WTC11 (cell line): ENCODE results near the gene SLC14A1. TPM values are rescaled to one million over a fixed set of nuclear protein-coding genes. Genes with fewer than 3 reads are reported as not detected.

ENCODE experiments used
- ATAC-seq: fragments of 200-7000 bp; cut with Tn5 transposase; 2 replicates; pipeline ENCODE4 v1.10.0; 2021; ENCODE audit warnings: mild to moderate bottlenecking, moderate library complexity
- CTCF ChIA-PET: fragments of 300-600 bp; sonication (Branson Sonifier 250); formaldehyde crosslinking; loops from one replicate; lab custom pipeline; 2021; ENCODE audit warnings: antibody characterized with exemption; lab: Charles Lee
- POLR2A ChIA-PET: fragments of 350-600 bp; sonication (Branson Sonifier 250); formaldehyde crosslinking; loops from one replicate; lab custom pipeline; 2021; ENCODE audit warnings: antibody characterized with exemption; lab: Charles Lee
- DNase-seq: peaks from one replicate; pipeline ENCODE4 v3.0.0; 2021; ENCODE audit warnings: low spot score
- H3K27ac Mint-ChIP-seq: 2 replicates; pipeline ENCODE4 v1.8.0; 2021; ENCODE audit warnings: mixed read lengths
- H3K27me3 Mint-ChIP-seq: 2 replicates; pipeline ENCODE4 v1.8.0; 2021; ENCODE audit warnings: low read depth, mild to moderate bottlenecking, moderate library complexity, mixed read lengths
- H3K36me3 Mint-ChIP-seq: 2 replicates; pipeline ENCODE4 v1.8.0; 2021; ENCODE audit warnings: mixed read lengths
- H3K4me1 Mint-ChIP-seq: 2 replicates; pipeline ENCODE4 v1.8.0; 2022; ENCODE audit warnings: mixed read lengths
- H3K4me3 Mint-ChIP-seq: 2 replicates; pipeline ENCODE4 v1.8.0; 2021; ENCODE audit warnings: mild to moderate bottlenecking, moderate library complexity, mixed read lengths
- H3K9me3 Mint-ChIP-seq: 2 replicates; pipeline ENCODE4 v1.8.0; 2021; ENCODE audit warnings: mixed read lengths
- ELF4 ChIP-seq: sonication (generic); formaldehyde crosslinking; IDR thresholded peaks from 2 replicates; pipeline ENCODE4 v1.8.1; 2022; ENCODE audit warnings: low read depth, mild to moderate bottlenecking, moderate library complexity, missing genetic modification reagents
- FOXK1 ChIP-seq: sonication (generic); formaldehyde crosslinking; IDR thresholded peaks from 2 replicates; pipeline ENCODE4 v1.8.0; 2022; ENCODE audit warnings: mild to moderate bottlenecking, moderate library complexity, missing genetic modification reagents
- GTF2I ChIP-seq: fragments of 250-450 bp; sonication (Bioruptor Pico); conservative IDR thresholded peaks from 2 replicates; pipeline ENCODE4 v1.4.0; 2021; ENCODE audit warnings: mild to moderate bottlenecking
- JAZF1 ChIP-seq: fragments of 250-450 bp; sonication (Bioruptor Pico); IDR thresholded peaks from 2 replicates; pipeline ENCODE4 v1.9.0; 2021; ENCODE audit warnings: moderate library complexity, mild to moderate bottlenecking, inconsistent platforms
- JUN ChIP-seq: sonication (generic); formaldehyde crosslinking; IDR thresholded peaks from 2 replicates; pipeline ENCODE4 v1.8.0; 2023; ENCODE audit warnings: mild to moderate bottlenecking, missing genetic modification reagents
- MXD4 ChIP-seq: fragments of 250-450 bp; sonication (Bioruptor Pico); IDR thresholded peaks from 2 replicates; pipeline ENCODE4 v1.8.0; 2021; ENCODE audit warnings: mild to moderate bottlenecking, moderate library complexity, borderline replicate concordance
- MYBL2 ChIP-seq: sonication (generic); formaldehyde crosslinking; IDR thresholded peaks from 2 replicates; pipeline ENCODE4 v1.8.1; 2023; ENCODE audit warnings: mild to moderate bottlenecking, moderate library complexity, missing genetic modification reagents
- NFE2L1 ChIP-seq: sonication (generic); formaldehyde crosslinking; IDR thresholded peaks from 2 replicates; pipeline ENCODE4 v1.8.1; 2023; ENCODE audit warnings: missing genetic modification reagents
- NR1H2 ChIP-seq: sonication (generic); formaldehyde crosslinking; IDR thresholded peaks from 2 replicates; pipeline ENCODE4 v1.9.0; 2021; ENCODE audit warnings: mild to moderate bottlenecking, moderate library complexity, missing genetic modification reagents
- NR3C1 ChIP-seq: sonication (generic); formaldehyde crosslinking; conservative IDR thresholded peaks from 2 replicates; pipeline ENCODE4 v1.8.1; 2023; ENCODE audit warnings: low read depth, mild to moderate bottlenecking, missing genetic modification reagents
- PRRX2 ChIP-seq: fragments of 250-450 bp; sonication (Bioruptor Pico); IDR thresholded peaks from 2 replicates; pipeline ENCODE4 v1.8.0; 2021; ENCODE audit warnings: mild to moderate bottlenecking
- SMAD3 ChIP-seq: sonication (generic); formaldehyde crosslinking; IDR thresholded peaks from 2 replicates; pipeline ENCODE4 v1.8.0; 2022; ENCODE audit warnings: missing genetic modification reagents, mild to moderate bottlenecking, borderline replicate concordance
- SMAD4 ChIP-seq: sonication (generic); formaldehyde crosslinking; IDR thresholded peaks from 2 replicates; pipeline ENCODE4 v1.8.0; 2022; ENCODE audit warnings: mild to moderate bottlenecking, missing genetic modification reagents
- total RNA-seq: library from RNA; stranded (reverse); gene quantifications from 3 replicates; pipeline ENCODE4 v1.2.3, GENCODE V29; 2021
- TF ChIP-seq, protein P1 (sequence below): fragments of 250-450 bp; sonication (Bioruptor Pico); IDR thresholded peaks from 2 replicates; pipeline ENCODE4 v1.9.0; 2021; ENCODE audit warnings: mild to moderate bottlenecking
- TF ChIP-seq, protein P2 (sequence below): sonication (generic); formaldehyde crosslinking; IDR thresholded peaks from 2 replicates; pipeline ENCODE4 v1.8.0; 2023; ENCODE audit warnings: mild to moderate bottlenecking, missing genetic modification reagents
- TF ChIP-seq, protein P3 (sequence below): fragments of 250-450 bp; sonication (Bioruptor Pico); IDR thresholded peaks from 2 replicates; pipeline ENCODE4 v1.9.0; 2021; ENCODE audit warnings: moderate library complexity, mild to moderate bottlenecking, inconsistent platforms, borderline replicate concordance
- TF ChIP-seq, protein P4 (sequence below): sonication (generic); formaldehyde crosslinking; conservative IDR thresholded peaks from 2 replicates; pipeline ENCODE4 v1.8.1; 2023; ENCODE audit warnings: mild to moderate bottlenecking, low read depth, missing genetic modification reagents, moderate library complexity
- TF ChIP-seq, protein P5 (sequence below): sonication (generic); formaldehyde crosslinking; IDR thresholded peaks from 2 replicates; pipeline ENCODE4 v1.8.1; 2022; ENCODE audit warnings: mild to moderate bottlenecking, missing genetic modification reagents, moderate library complexity, borderline replicate concordance
- TF ChIP-seq, protein P6 (sequence below): sonication (generic); formaldehyde crosslinking; IDR thresholded peaks from 2 replicates; pipeline ENCODE4 v1.8.1; 2023; ENCODE audit warnings: mild to moderate bottlenecking, missing genetic modification reagents

The SLC14A1 gene
- total RNA-seq, 1 experiment from 2014 or later, result not detected

DNA sequence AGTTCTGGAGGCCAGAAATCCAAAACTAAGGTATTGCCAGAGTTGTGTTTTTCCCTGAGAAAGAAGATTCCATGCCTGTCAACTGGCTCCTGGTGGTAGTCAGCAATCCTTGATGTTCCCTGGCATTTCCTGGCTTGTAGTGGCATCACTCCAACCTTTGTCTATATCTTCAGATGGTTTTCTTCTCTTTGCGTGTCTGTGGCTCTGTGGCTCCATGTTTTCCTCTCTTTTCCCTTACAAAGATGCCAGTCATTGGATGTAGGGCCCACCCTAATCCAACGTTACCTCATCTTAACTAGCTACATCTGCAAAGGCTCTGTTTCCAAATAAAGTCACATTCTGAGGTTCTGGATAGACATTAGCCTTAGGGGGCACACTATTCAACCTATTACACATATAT, 41.8 kb downstream of the SLC14A1 start:
- DNase-seq (no peak), ATAC-seq (no peak)
- ChIA-PET CTCF (no interaction called here), POLR2A (interaction anchor here (1.2 kb wide), 1 partner anchor 9 kb away, joined by 4 read pairs; no protein-coding TSS in a partner anchor)
- TF ChIP-seq NFE2L1 (CRISPR knock-in tag) (no peak), NR3C1 (CRISPR knock-in tag) (no peak), GTF2I (CRISPR knock-in tag) (no peak), SMAD4 (no peak), MYBL2 (no peak), MXD4 (CRISPR knock-in tag) (no peak), JUN (no peak), JAZF1 (CRISPR knock-in tag) (no peak), NR1H2 (CRISPR knock-in tag) (no peak), SMAD3 (CRISPR knock-in tag) (no peak), ELF4 (CRISPR knock-in tag) (no peak), PRRX2 (CRISPR knock-in tag) (no peak), FOXK1 (CRISPR knock-in tag) (no peak)
- TF ChIP-seq, protein P1, sequence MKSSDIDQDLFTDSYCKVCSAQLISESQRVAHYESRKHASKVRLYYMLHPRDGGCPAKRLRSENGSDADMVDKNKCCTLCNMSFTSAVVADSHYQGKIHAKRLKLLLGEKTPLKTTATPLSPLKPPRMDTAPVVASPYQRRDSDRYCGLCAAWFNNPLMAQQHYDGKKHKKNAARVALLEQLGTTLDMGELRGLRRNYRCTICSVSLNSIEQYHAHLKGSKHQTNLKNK (CRISPR knock-in tag), result no peak
- TF ChIP-seq, protein P2, sequence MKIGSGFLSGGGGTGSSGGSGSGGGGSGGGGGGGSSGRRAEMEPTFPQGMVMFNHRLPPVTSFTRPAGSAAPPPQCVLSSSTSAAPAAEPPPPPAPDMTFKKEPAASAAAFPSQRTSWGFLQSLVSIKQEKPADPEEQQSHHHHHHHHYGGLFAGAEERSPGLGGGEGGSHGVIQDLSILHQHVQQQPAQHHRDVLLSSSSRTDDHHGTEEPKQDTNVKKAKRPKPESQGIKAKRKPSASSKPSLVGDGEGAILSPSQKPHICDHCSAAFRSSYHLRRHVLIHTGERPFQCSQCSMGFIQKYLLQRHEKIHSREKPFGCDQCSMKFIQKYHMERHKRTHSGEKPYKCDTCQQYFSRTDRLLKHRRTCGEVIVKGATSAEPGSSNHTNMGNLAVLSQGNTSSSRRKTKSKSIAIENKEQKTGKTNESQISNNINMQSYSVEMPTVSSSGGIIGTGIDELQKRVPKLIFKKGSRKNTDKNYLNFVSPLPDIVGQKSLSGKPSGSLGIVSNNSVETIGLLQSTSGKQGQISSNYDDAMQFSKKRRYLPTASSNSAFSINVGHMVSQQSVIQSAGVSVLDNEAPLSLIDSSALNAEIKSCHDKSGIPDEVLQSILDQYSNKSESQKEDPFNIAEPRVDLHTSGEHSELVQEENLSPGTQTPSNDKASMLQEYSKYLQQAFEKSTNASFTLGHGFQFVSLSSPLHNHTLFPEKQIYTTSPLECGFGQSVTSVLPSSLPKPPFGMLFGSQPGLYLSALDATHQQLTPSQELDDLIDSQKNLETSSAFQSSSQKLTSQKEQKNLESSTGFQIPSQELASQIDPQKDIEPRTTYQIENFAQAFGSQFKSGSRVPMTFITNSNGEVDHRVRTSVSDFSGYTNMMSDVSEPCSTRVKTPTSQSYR (CRISPR knock-in tag), result no peak
- TF ChIP-seq, protein P3, sequence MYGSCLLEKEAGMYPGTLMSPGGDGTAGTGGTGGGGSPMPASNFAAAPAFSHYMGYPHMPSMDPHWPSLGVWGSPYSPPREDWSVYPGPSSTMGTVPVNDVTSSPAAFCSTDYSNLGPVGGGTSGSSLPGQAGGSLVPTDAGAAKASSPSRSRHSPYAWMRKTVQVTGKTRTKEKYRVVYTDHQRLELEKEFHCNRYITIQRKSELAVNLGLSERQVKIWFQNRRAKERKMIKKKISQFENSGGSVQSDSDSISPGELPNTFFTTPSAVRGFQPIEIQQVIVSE (CRISPR knock-in tag), result no peak
- TF ChIP-seq, protein P4, sequence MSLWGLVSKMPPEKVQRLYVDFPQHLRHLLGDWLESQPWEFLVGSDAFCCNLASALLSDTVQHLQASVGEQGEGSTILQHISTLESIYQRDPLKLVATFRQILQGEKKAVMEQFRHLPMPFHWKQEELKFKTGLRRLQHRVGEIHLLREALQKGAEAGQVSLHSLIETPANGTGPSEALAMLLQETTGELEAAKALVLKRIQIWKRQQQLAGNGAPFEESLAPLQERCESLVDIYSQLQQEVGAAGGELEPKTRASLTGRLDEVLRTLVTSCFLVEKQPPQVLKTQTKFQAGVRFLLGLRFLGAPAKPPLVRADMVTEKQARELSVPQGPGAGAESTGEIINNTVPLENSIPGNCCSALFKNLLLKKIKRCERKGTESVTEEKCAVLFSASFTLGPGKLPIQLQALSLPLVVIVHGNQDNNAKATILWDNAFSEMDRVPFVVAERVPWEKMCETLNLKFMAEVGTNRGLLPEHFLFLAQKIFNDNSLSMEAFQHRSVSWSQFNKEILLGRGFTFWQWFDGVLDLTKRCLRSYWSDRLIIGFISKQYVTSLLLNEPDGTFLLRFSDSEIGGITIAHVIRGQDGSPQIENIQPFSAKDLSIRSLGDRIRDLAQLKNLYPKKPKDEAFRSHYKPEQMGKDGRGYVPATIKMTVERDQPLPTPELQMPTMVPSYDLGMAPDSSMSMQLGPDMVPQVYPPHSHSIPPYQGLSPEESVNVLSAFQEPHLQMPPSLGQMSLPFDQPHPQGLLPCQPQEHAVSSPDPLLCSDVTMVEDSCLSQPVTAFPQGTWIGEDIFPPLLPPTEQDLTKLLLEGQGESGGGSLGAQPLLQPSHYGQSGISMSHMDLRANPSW, result no peak
- TF ChIP-seq, protein P5, sequence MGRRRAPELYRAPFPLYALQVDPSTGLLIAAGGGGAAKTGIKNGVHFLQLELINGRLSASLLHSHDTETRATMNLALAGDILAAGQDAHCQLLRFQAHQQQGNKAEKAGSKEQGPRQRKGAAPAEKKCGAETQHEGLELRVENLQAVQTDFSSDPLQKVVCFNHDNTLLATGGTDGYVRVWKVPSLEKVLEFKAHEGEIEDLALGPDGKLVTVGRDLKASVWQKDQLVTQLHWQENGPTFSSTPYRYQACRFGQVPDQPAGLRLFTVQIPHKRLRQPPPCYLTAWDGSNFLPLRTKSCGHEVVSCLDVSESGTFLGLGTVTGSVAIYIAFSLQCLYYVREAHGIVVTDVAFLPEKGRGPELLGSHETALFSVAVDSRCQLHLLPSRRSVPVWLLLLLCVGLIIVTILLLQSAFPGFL (CRISPR knock-in tag), result no peak
- TF ChIP-seq, protein P6, sequence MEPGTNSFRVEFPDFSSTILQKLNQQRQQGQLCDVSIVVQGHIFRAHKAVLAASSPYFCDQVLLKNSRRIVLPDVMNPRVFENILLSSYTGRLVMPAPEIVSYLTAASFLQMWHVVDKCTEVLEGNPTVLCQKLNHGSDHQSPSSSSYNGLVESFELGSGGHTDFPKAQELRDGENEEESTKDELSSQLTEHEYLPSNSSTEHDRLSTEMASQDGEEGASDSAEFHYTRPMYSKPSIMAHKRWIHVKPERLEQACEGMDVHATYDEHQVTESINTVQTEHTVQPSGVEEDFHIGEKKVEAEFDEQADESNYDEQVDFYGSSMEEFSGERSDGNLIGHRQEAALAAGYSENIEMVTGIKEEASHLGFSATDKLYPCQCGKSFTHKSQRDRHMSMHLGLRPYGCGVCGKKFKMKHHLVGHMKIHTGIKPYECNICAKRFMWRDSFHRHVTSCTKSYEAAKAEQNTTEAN, result no peak
- no peak overlapping the region for H3K27ac Mint-ChIP-seq
- H3K4me1 Mint-ChIP-seq, result peaks cover 19% of the 10 kb centered on the region
- no peaks in the 10 kb centered on the region for H3K36me3 Mint-ChIP-seq
- no peak overlapping the region for H3K4me3 Mint-ChIP-seq
- H3K9me3 Mint-ChIP-seq, result peaks cover 7% of the 10 kb centered on the region
- peaks cover 7% of the 10 kb centered on the region for H3K27me3 Mint-ChIP-seq
